Inflammatory macrophage treated with lipopolysaccharide for 1 hour (primary cell): ENCODE results near the gene VEZF1.
"Not testable (repeated sequence)": the region's sequence is repeated elsewhere in the genome, so short reads cannot be mapped to it uniquely, and the experiment has no call there.

Experiments
- DNase-seq, 2 donors: peaks; one replicate each; pipeline ENCODE4 v3.0.0-alpha.2; 2020 to 2022

VEZF1 gene

GRCh38 chr17:57972151-57972550 is 15.9 kb downstream of the VEZF1 start:
- DNase-seq, result no peak

GRCh38 chr17:57971572-57971971 is 16.5 kb downstream of the VEZF1 start:
- no peak for DNase-seq

GRCh38 chr17:57970710-57971109 is 17.3 kb downstream of the VEZF1 start:
- DNase-seq, result no peak

- DNase-seq, result no peak
Observed at GRCh38 chr17:57968456-57968855, 19.6 kb downstream of the VEZF1 start.

- DNase-seq, result no peak
Observed at GRCh38 chr17:57966875-57967274, 21.2 kb downstream of the VEZF1 start.

GRCh38 chr17:57966246-57966645 is 21.8 kb downstream of the VEZF1 start:
- DNase-seq, result no peak

- no peak for DNase-seq
Observed at GRCh38 chr17:57965521-57966160, 22.4 kb downstream of the VEZF1 start.

- DNase-seq, result no peak
Observed at GRCh38 chr17:57963149-57963511, 24.9 kb downstream of the VEZF1 start.

- no peak for DNase-seq
Observed at GRCh38 chr17:57962279-57963148, 25.5 kb downstream of the VEZF1 start.

- DNase-seq, result no peak
Observed at GRCh38 chr17:57959929-57960328, 28.1 kb downstream of the VEZF1 start.

- not testable (repeated sequence) for DNase-seq
Observed at GRCh38 chr17:57958391-57958790, 29.7 kb downstream of the VEZF1 start.

- no peak for DNase-seq
Observed at GRCh38 chr17:57957886-57958285, 30.2 kb downstream of the VEZF1 start.

- DNase-seq, result no peak
Observed at GRCh38 chr17:57957120-57957850, 30.8 kb downstream of the VEZF1 start.

GRCh38 chr17:57956291-57957119 is 31.5 kb downstream of the VEZF1 start:
- DNase-seq, result no peak

- peak; percentile 54 to 78 for DNase-seq
Observed at GRCh38 chr17:57955183-57955931, 32.7 kb downstream of the VEZF1 start, which contains the start of gene CUEDC1. Gene CUEDC1 (minus strand): TSS chr17:57955412. CDS start chr17:57885564, 69,848 bp downstream.

GRCh38 chr17:57954397-57955182 is 33.5 kb downstream of the VEZF1 start:
- DNase-seq, result no peak

GRCh38 chr17:57953705-57954396 is 34.2 kb downstream of the VEZF1 start:
- DNase-seq, result no peak

- no peak for DNase-seq
Observed at GRCh38 chr17:57953219-57953618, 34.8 kb downstream of the VEZF1 start.

- DNase-seq, result peak; percentile 61 to 67
Observed at GRCh38 chr17:57949649-57950048, 38.4 kb downstream of the VEZF1 start.
